K562 (cell line): ENCODE data around the gene TBCEL. TPM values are rescaled to one million over a fixed set of nuclear protein-coding genes. Genes with fewer than 3 reads are reported as not detected.

Source experiments
- ATAC-seq: fragments of 200-7000 bp; cut with Tn5 transposase; 3 replicates; pipeline ENCODE4 v1.9.1; 2020; ENCODE audit warnings: moderate library complexity
- BruUV-seq: library from RNA; stranded (reverse); fragments of 400-500 nt; replicated peaks from 2 replicates; lab custom pipeline; 2021; lab: Mats Ljungman, UMichigan
- CTCF ChIA-PET: fragments of 300-600 bp; formaldehyde crosslinking; extraction: SDS; loops from one replicate; lab custom pipeline; 2021; ENCODE audit warnings: low intra/inter-chr PET ratio; lab: Yijun Ruan, JAX
- POLR2A ChIA-PET: fragments of 300-600, 350-650 bp; sonication (Branson Sonifier 250); formaldehyde crosslinking; extraction: SDS; loops from one replicate; lab custom pipeline; 2021; ENCODE audit warnings: antibody characterized with exemption, inconsistent platforms; lab: Yijun Ruan, JAX
- DNase-seq, 4 experiments: peaks; one replicate each; pipeline versions ENCODE4 v3.0.0 to v3.0.0-alpha.2; 2011 to 2018; ENCODE audit warnings: low spot score in 3 of 4, mixed read lengths in 3 of 4; ENCODE audit errors: extremely low read depth in 1 of 4
- FAIRE-seq: peaks from 2 replicates; lab custom pipeline; 2011; peaks lifted over from hg19 to GRCh38; lab: Jason Lieb, UNC
- H2AFZ ChIP-seq: 2 replicates; pipeline ENCODE4 v1.6.0; 2011; ENCODE audit warnings: low read depth, low read length, control low read depth, inconsistent platforms
- H3K27ac ChIP-seq: fragments of 200-600 bp; 3 replicates; pipeline ENCODE4 v1.8.0; 2011; ENCODE audit warnings: low read depth, mild to moderate bottlenecking, control low read depth, inconsistent platforms, low read length, moderate library complexity, mixed read lengths; ENCODE audit errors: extremely low read depth
- H3K27me3 ChIP-seq, 2 experiments: fragments of 300-600 bp in 1 of 2; 2 replicates in 1 of 2; 3 replicates in 1 of 2; pipeline versions ENCODE4 v1.6.0 to v1.8.0; 2011; ENCODE audit warnings: inconsistent platforms in 2 of 2, low read length in 2 of 2, mild to moderate bottlenecking in 1 of 2, mixed read lengths in 1 of 2, moderate library complexity in 1 of 2; ENCODE audit not compliant: control insufficient read depth in 2 of 2, insufficient read depth in 2 of 2
- H3K36me3 ChIP-seq: fragments of 300-600 bp; 3 replicates; pipeline ENCODE4 v1.8.0; 2011; ENCODE audit warnings: mild to moderate bottlenecking, low read length, inconsistent platforms; ENCODE audit not compliant: control insufficient read depth, insufficient read depth
- H3K4me1 ChIP-seq, 2 experiments: fragments of 200-600 bp in 1 of 2; replicated peaks in 1 of 2; 2 replicates in 1 of 2; 3 replicates in 1 of 2; pipeline versions ENCODE4 v1.5.1 to v1.8.0; 2011; ENCODE audit warnings: inconsistent platforms in 2 of 2, low read length in 2 of 2, mild to moderate bottlenecking in 1 of 2, mixed read lengths in 1 of 2, moderate library complexity in 1 of 2; ENCODE audit not compliant: control insufficient read depth in 2 of 2, insufficient read depth in 2 of 2
- H3K4me2 ChIP-seq: 2 replicates; pipeline ENCODE4 v1.6.1; 2011; ENCODE audit warnings: low read length, control low read depth, inconsistent platforms, mixed read lengths; ENCODE audit not compliant: insufficient read depth
- H3K4me3 ChIP-seq: fragments of 200-600 bp; sonication (generic), shearing (Covaris generic); 2 replicates; pipeline ENCODE4 v1.5.1; 2016; ENCODE audit warnings: control low read depth, inconsistent platforms
- H3K79me2 ChIP-seq: fragments of 200-600 bp; 3 replicates; pipeline ENCODE4 v1.8.0; 2011; ENCODE audit warnings: low read length, inconsistent platforms; ENCODE audit not compliant: control insufficient read depth, insufficient read depth
- H3K9ac ChIP-seq, 2 experiments: 2 replicates each; pipeline versions ENCODE4 v1.6.0 to v1.6.1; 2011; ENCODE audit warnings: low read depth in 2 of 2, low read length in 2 of 2, control low read depth in 1 of 2, inconsistent platforms in 1 of 2, mild to moderate bottlenecking in 1 of 2, mixed read lengths in 1 of 2; ENCODE audit not compliant: insufficient read depth in 1 of 2
- H3K9me1 ChIP-seq: one replicate; pipeline ENCODE4 v1.6.0; 2011; ENCODE audit warnings: inconsistent platforms, mild to moderate bottlenecking, low read length, moderate library complexity; ENCODE audit not compliant: control insufficient read depth, insufficient read depth
- H3K9me3 ChIP-seq: replicated peaks from 2 replicates; pipeline ENCODE4 v1.5.1; 2011; ENCODE audit warnings: low read depth, low read length, inconsistent platforms; ENCODE audit not compliant: control insufficient read depth, insufficient read depth
- H4K20me1 ChIP-seq: replicated peaks from 2 replicates; pipeline ENCODE4 v1.6.1; 2011; ENCODE audit warnings: low read length, inconsistent platforms, mixed read lengths; ENCODE audit not compliant: control insufficient read depth, insufficient read depth
- CREB1 ChIP-seq, 2 experiments: sonication (generic) in 1 of 2; formaldehyde crosslinking in 1 of 2; IDR thresholded peaks; 2 replicates each; pipeline versions ENCODE4 v1.6.1 to v1.8.0; 2012 to 2022; ENCODE audit warnings: inconsistent platforms in 1 of 2, mild to moderate bottlenecking in 1 of 2, missing genetic modification reagents in 1 of 2, moderate library complexity in 1 of 2
- FOS ChIP-seq: IDR thresholded peaks from 3 replicates; pipeline ENCODE4 v1.6.1; 2011; ENCODE audit not compliant: insufficient read length; ENCODE audit errors: extremely low read depth
- HMG20A ChIP-seq: fragments of 450-650 bp; formaldehyde crosslinking; conservative IDR thresholded peaks from 2 replicates; pipeline ENCODE4 v1.4.0; 2020; ENCODE audit warnings: mild to moderate bottlenecking, mixed read lengths
- LCOR ChIP-seq: sonication (generic); formaldehyde crosslinking; IDR thresholded peaks from 2 replicates; pipeline ENCODE4 v1.8.0; 2022; ENCODE audit warnings: mild to moderate bottlenecking, missing genetic modification reagents
- PTRF ChIP-seq: fragments of 450-650 bp; IDR thresholded peaks from 2 replicates; pipeline ENCODE4 v1.6.1; 2016; ENCODE audit warnings: mild to moderate bottlenecking, missing genetic modification characterization, missing compliant biosample characterization
- SIN3A ChIP-seq, 2 experiments: fragments of 150-350 bp in 1 of 2; IDR thresholded peaks; 2 replicates each; pipeline ENCODE4 v1.6.1; 2011 to 2016; ENCODE audit warnings: borderline replicate concordance in 2 of 2, low read depth in 2 of 2, low read length in 2 of 2, mild to moderate bottlenecking in 2 of 2, moderate library complexity in 2 of 2; ENCODE audit not compliant: control insufficient read depth in 1 of 2
- SREBF2 ChIP-seq: sonication (generic); formaldehyde crosslinking; IDR thresholded peaks from 2 replicates; pipeline ENCODE4 v1.4.0; 2020; ENCODE audit warnings: mild to moderate bottlenecking, missing genetic modification reagents
- TEAD2 ChIP-seq: fragments of 450-650 bp; IDR thresholded peaks from 2 replicates; pipeline ENCODE4 v1.6.1; 2016; ENCODE audit warnings: missing genetic modification characterization, control low read depth, missing compliant biosample characterization
- ZFPM2 ChIP-seq: fragments of 250-450 bp; sonication (Bioruptor Pico); IDR thresholded peaks from 2 replicates; pipeline ENCODE4 v1.5.1; 2022; ENCODE audit warnings: mild to moderate bottlenecking
- ZNF551 ChIP-seq: fragments of 250-450 bp; sonication (Bioruptor Pico); IDR thresholded peaks from 2 replicates; pipeline ENCODE4 v1.5.0; 2021; ENCODE audit warnings: mild to moderate bottlenecking, moderate library complexity
- ZZZ3 ChIP-seq: fragments of 450-650 bp; IDR thresholded peaks from 2 replicates; pipeline ENCODE4 v1.6.1; 2016; ENCODE audit warnings: antibody characterized with exemption, mild to moderate bottlenecking, moderate library complexity
- WGBS: fragments of 100-300 bp; shearing (Covaris generic); methylation state at CpG from one replicate; pipeline ENCODE4 v1.1.6; 2016; ENCODE audit warnings: low coverage, mixed read lengths; ENCODE audit not compliant: insufficient coverage; ENCODE audit errors: missing lambda C conversion rate; 5-methylcytosine and 5-hydroxymethylcytosine counted together
- in situ Hi-C: fragments of 300-500 bp; cut with MboI; formaldehyde crosslinking; loops from 4 replicates; pipeline ENCODE4 v1.15.0; 2018; ENCODE audit warnings: inconsistent platforms, mixed read lengths
- intact Hi-C: fragments of 100-400 bp; cut with micrococcal nuclease; formaldehyde crosslinking; loops from 2 replicates; pipeline ENCODE4 v1.14.2; 2022
- polyA plus RNA-seq, 8 experiments: library from polyadenylated mRNA; depleted of rRNA in 4 of 8; stranded (reverse) in 5 of 8; unstranded in 3 of 8; fragments of >200 nt; fragmentation: Nextera tagmentation in 2 of 8; fragmentation: Illumina TruSeq in 1 of 8; extraction: Ambion mirVana in 2 of 8; extraction: Trizol in 1 of 8; gene quantifications; 2 replicates each; pipeline versions ENCODE4 v1.2.1 to v1.2.3, GENCODE V29; 2011 to 2014; ENCODE audit warnings: inconsistent platforms in 1 of 8, missing spikeins in 1 of 8
- total RNA-seq, 7 experiments: library from RNA; depleted of rRNA in 6 of 7; stranded (reverse); fragments of >200 nt in 6 of 7; fragmentation: Illumina TruSeq in 2 of 7; extraction: Trizol in 2 of 7; gene quantifications; 2 replicates each; pipeline versions ENCODE4 v1.2.1 to v1.2.3, GENCODE V29; 2011 to 2021; ENCODE audit warnings: low replicate concordance in 1 of 7
- TF ChIP-seq, protein P1 (sequence below): sonication (generic); formaldehyde crosslinking; IDR thresholded peaks from 2 replicates; pipeline ENCODE4 v1.8.0; 2022; ENCODE audit warnings: missing genetic modification reagents, mild to moderate bottlenecking, borderline replicate concordance
- TF ChIP-seq, protein P2 (sequence below): fragments of 250-450 bp; sonication (Bioruptor Pico); IDR thresholded peaks from 2 replicates; pipeline ENCODE4 v1.4.0; 2020; ENCODE audit warnings: mild to moderate bottlenecking
- TF ChIP-seq, protein P3 (sequence below): fragments of 250-450 bp; sonication (Bioruptor Pico); IDR thresholded peaks from 2 replicates; pipeline ENCODE4 v1.5.0; 2022; ENCODE audit warnings: mild to moderate bottlenecking

The TBCEL gene
- total and polyA plus RNA-seq, 9 of the 15 experiments (the other 6 are each of a cell fraction or from before 2014, with no cell fraction given) = 0.39 to 2.3 (median 1.4) TPM

DNA sequence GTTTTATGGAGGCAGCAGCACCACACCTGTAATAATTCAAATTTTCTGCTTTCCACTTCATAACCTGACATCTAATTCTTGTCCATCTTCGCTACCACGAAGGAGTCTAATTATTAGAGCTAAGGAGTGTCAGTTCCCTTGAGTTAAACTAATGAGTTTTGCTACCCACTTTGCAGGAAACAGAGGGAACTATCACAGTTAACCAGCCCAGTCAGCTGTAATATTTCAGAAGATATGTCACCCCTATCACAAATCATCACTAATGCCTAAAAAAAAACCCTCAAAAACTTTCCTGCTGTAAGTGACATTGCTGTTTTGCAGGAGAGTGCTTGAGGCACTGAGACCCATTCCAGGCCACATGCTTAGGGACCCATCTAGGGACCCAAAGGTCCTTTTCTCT, 85.6 kb downstream of the TBCEL start:
- H3K4me1 ChIP-seq = no peaks in the 10 kb centered on the region
- no TSS peak for BruUV-seq
- no peak overlapping the region for H3K27ac ChIP-seq
- DNase-seq (no peak), ATAC-seq (no peak), FAIRE-seq (no peak)
- WGBS = 0% methylated on average over 2 of the region's 2 CpGs
- H3K9ac ChIP-seq = no peak overlapping the region
- intact Hi-C loops (no loop called here), in situ Hi-C loops (no loop called here)
- H4K20me1 ChIP-seq = no peaks in the 10 kb centered on the region
- TF ChIP-seq, protein P1, sequence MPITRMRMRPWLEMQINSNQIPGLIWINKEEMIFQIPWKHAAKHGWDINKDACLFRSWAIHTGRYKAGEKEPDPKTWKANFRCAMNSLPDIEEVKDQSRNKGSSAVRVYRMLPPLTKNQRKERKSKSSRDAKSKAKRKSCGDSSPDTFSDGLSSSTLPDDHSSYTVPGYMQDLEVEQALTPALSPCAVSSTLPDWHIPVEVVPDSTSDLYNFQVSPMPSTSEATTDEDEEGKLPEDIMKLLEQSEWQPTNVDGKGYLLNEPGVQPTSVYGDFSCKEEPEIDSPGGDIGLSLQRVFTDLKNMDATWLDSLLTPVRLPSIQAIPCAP (CRISPR knock-in tag) = no peak
- TF ChIP-seq ZNF551 (CRISPR knock-in tag) (no peak), ZFPM2 (CRISPR knock-in tag) (no peak), PTRF (tag) (no peak), CREB1 (IDR thresholded peaks at IDR 0.05) (no peak), CREB1 (CRISPR knock-in tag; IDR thresholded peaks at IDR 0.05) (no peak), LCOR (CRISPR knock-in tag) (no peak), HMG20A (no peak), FOS (no peak), SREBF2 (CRISPR knock-in tag) (no peak), SIN3A (IDR thresholded peaks at IDR 0.05; ENCODE audit: borderline replicate concordance in 2 of 2, control insufficient read depth in 1 of 2, low read depth in 2 of 2, low read length in 2 of 2) (no peak), TEAD2 (tag) (no peak), ZZZ3 (no peak)
- TF ChIP-seq, protein P2, sequence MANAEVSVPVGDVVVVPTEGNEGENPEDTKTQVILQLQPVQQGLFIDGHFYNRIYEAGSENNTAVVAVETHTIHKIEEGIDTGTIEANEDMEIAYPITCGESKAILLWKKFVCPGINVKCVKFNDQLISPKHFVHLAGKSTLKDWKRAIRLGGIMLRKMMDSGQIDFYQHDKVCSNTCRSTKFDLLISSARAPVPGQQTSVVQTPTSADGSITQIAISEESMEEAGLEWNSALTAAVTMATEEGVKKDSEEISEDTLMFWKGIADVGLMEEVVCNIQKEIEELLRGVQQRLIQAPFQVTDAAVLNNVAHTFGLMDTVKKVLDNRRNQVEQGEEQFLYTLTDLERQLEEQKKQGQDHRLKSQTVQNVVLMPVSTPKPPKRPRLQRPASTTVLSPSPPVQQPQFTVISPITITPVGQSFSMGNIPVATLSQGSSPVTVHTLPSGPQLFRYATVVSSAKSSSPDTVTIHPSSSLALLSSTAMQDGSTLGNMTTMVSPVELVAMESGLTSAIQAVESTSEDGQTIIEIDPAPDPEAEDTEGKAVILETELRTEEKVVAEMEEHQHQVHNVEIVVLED (CRISPR knock-in tag) = no peak
- TF ChIP-seq, protein P3, sequence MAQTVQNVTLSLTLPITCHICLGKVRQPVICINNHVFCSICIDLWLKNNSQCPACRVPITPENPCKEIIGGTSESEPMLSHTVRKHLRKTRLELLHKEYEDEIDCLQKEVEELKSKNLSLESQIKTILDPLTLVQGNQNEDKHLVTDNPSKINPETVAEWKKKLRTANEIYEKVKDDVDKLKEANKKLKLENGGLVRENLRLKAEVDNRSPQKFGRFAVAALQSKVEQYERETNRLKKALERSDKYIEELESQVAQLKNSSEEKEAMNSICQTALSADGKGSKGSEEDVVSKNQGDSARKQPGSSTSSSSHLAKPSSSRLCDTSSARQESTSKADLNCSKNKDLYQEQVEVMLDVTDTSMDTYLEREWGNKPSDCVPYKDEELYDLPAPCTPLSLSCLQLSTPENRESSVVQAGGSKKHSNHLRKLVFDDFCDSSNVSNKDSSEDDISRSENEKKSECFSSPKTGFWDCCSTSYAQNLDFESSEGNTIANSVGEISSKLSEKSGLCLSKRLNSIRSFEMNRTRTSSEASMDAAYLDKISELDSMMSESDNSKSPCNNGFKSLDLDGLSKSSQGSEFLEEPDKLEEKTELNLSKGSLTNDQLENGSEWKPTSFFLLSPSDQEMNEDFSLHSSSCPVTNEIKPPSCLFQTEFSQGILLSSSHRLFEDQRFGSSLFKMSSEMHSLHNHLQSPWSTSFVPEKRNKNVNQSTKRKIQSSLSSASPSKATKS = no peak
- H3K4me3 ChIP-seq = no peak overlapping the region
- no peaks in the 10 kb centered on the region for H3K79me2 ChIP-seq
- H3K9me1 ChIP-seq = no peaks in the 10 kb centered on the region
- no peaks in the 10 kb centered on the region for H3K36me3 ChIP-seq
- no peaks in the 10 kb centered on the region for H3K9me3 ChIP-seq
- ChIA-PET CTCF (no interaction called here), POLR2A (no interaction called here)
- H2AFZ ChIP-seq = no peak overlapping the region
- H3K27me3 ChIP-seq = peaks cover 5 to 28% of the 10 kb centered on the region in 2 experiments; a peak in 4 of 5 replicates
- no peak overlapping the region for H3K4me2 ChIP-seq
